HEK293T (cell line): ENCODE data around the gene PREX1.

Experiments used
- CTCF ChIA-PET: fragments of 350-600 bp; formaldehyde crosslinking; extraction: SDS; loops from one replicate; lab custom pipeline; 2021; ENCODE audit warnings: antibody characterized with exemption, inconsistent platforms; lab: Yijun Ruan, JAX
- POLR2A ChIA-PET: fragments of 350-600 bp; formaldehyde crosslinking; extraction: SDS; loops from one replicate; lab custom pipeline; 2020; ENCODE audit warnings: antibody characterized with exemption, inconsistent platforms; lab: Yijun Ruan, JAX
- DNase-seq: peaks from one replicate; pipeline ENCODE4 v3.0.0; 2012; ENCODE audit warnings: mixed read lengths; ENCODE audit errors: extremely low spot score
- ARNT ChIP-seq: fragments of 450-650 bp; IDR thresholded peaks from 2 replicates; pipeline ENCODE4 v1.6.1; 2017; ENCODE audit warnings: mild to moderate bottlenecking
- BHLHE40 ChIP-seq: fragments of 450-650 bp; IDR thresholded peaks from 2 replicates; pipeline ENCODE4 v1.6.1; 2016; ENCODE audit warnings: mild to moderate bottlenecking, moderate library complexity, borderline replicate concordance
- CTBP1 ChIP-seq: fragments of 450-650 bp; IDR thresholded peaks from 2 replicates; pipeline ENCODE4 v1.6.1; 2016; ENCODE audit warnings: borderline replicate concordance
- ELF4 ChIP-seq: fragments of 450-650 bp; IDR thresholded peaks from 2 replicates; pipeline ENCODE4 v1.6.1; 2017; ENCODE audit warnings: antibody characterized with exemption
- FOXA1 ChIP-seq: fragments of 450-650 bp; IDR thresholded peaks from 2 replicates; pipeline ENCODE4 v1.6.1; 2016; ENCODE audit warnings: mild to moderate bottlenecking
- FOXK2 ChIP-seq: fragments of 450-650 bp; IDR thresholded peaks from 2 replicates; pipeline ENCODE4 v1.6.1; 2016; ENCODE audit warnings: mild to moderate bottlenecking
- FOXM1 ChIP-seq: fragments of 450-650 bp; IDR thresholded peaks from 2 replicates; pipeline ENCODE4 v1.6.1; 2017; ENCODE audit warnings: mild to moderate bottlenecking, borderline replicate concordance
- HDGF ChIP-seq: fragments of 450-650 bp; IDR thresholded peaks from 2 replicates; pipeline ENCODE4 v1.6.1; 2017; ENCODE audit warnings: antibody characterized with exemption, borderline replicate concordance
- L3MBTL2 ChIP-seq: fragments of 450-650 bp; conservative IDR thresholded peaks from 2 replicates; pipeline ENCODE4 v1.6.1; 2016; ENCODE audit warnings: mild to moderate bottlenecking
- LEF1 ChIP-seq: fragments of 450-650 bp; IDR thresholded peaks from 2 replicates; pipeline ENCODE4 v1.6.1; 2017; ENCODE audit warnings: mild to moderate bottlenecking, borderline replicate concordance
- NFRKB ChIP-seq: fragments of 450-650 bp; IDR thresholded peaks from 2 replicates; pipeline ENCODE4 v1.6.1; 2016; ENCODE audit warnings: mild to moderate bottlenecking, moderate library complexity
- PKNOX1 ChIP-seq: fragments of 450-650 bp; IDR thresholded peaks from 2 replicates; pipeline ENCODE4 v1.6.1; 2016
- SP1 ChIP-seq: fragments of 450-650 bp; IDR thresholded peaks from 2 replicates; pipeline ENCODE4 v1.6.1; 2017
- SUZ12 ChIP-seq: fragments of 450-650 bp; IDR thresholded peaks from 2 replicates; pipeline ENCODE4 v1.6.1; 2016; ENCODE audit warnings: mild to moderate bottlenecking
- TARDBP ChIP-seq: fragments of 450-650 bp; IDR thresholded peaks from 2 replicates; pipeline ENCODE4 v1.6.1; 2016
- ZNF384 ChIP-seq: fragments of 450-650 bp; IDR thresholded peaks from 2 replicates; pipeline ENCODE4 v1.6.1; 2016

PREX1 gene

DNA sequence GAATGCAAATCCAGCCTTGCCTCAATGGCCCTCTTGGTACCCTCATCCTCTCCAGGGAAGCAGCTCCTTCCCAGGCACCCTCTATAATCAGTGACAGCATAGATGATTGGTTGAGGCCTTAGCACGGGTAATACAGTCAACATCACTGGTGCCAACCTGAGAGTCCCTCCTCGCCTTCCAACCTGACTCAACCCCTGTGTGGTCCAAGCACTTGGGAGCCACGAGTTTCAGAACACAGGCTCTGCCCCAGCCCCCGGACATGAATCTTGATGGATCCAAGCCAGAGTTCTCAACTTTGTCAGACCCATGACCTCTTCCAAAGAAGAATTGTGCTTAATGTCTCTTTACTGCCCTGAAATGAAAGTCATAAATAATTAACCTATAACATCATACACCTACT is 213.9 kb downstream of the PREX1 start:
- CTCF ChIA-PET, result no interaction called here
- DNase-seq, result no peak
- POLR2A ChIA-PET, result no interaction called here
- TF ChIP-seq BHLHE40 (no peak), TARDBP (no peak), FOXK2 (no peak)

- no peak for TF ChIP-seq FOXM1
- no peak for TF ChIP-seq ZNF384
- TF ChIP-seq NFRKB, result no peak
- TF ChIP-seq HDGF, result no peak
- TF ChIP-seq BHLHE40, result no peak
- TF ChIP-seq ARNT, result no peak
- TF ChIP-seq LEF1, result no peak
- TF ChIP-seq TARDBP, result no peak
- no peak for TF ChIP-seq FOXK2
- TF ChIP-seq PKNOX1, result no peak
- TF ChIP-seq L3MBTL2, result no peak
- no peak for TF ChIP-seq SP1
- no peak for TF ChIP-seq FOXA1
- no peak for TF ChIP-seq ELF4
- ChIA-PET POLR2A (no interaction called here), CTCF (no interaction called here)
- DNase-seq, result no peak
These were observed 215.5 kb downstream of the PREX1 start for GRCh38 chr20:48612335-48612734.

- POLR2A ChIA-PET, result no interaction called here
- no peak for TF ChIP-seq L3MBTL2
- TF ChIP-seq BHLHE40, result no peak
- TF ChIP-seq HDGF, result no peak
- no peak for TF ChIP-seq NFRKB
- no peak for TF ChIP-seq ZNF384
- TF ChIP-seq SP1, result no peak
- TF ChIP-seq SUZ12, result no peak
- TF ChIP-seq CTBP1, result no peak
- no peak for TF ChIP-seq FOXK2
- TF ChIP-seq TARDBP, result no peak
- no peak for TF ChIP-seq ELF4
- no peak for DNase-seq
- CTCF ChIA-PET, result no interaction called here
These were observed 216.8 kb downstream of the PREX1 start for GRCh38 chr20:48610996-48611395.

- ChIA-PET POLR2A (no interaction called here), CTCF (interaction anchor here (1.2 kb wide), 1 partner anchor 11 kb away, joined by 4 read pairs; no protein-coding TSS in a partner anchor)
- no peak for DNase-seq
- no peak for TF ChIP-seq FOXA1
- no peak for TF ChIP-seq SP1
- TF ChIP-seq ZNF384, result no peak
- TF ChIP-seq SUZ12, result no peak
- TF ChIP-seq ELF4, result no peak
- no peak for TF ChIP-seq TARDBP
- TF ChIP-seq LEF1, result no peak
- TF ChIP-seq HDGF, result no peak
- no peak for TF ChIP-seq CTBP1
- TF ChIP-seq FOXK2, result no peak
- no peak for TF ChIP-seq PKNOX1
- no peak for TF ChIP-seq BHLHE40
- TF ChIP-seq NFRKB, result no peak
- no peak for TF ChIP-seq ARNT
- no peak for TF ChIP-seq L3MBTL2
- no peak for TF ChIP-seq FOXM1
These were observed 218.3 kb downstream of the PREX1 start for GRCh38 chr20:48609491-48609978.

DNA sequence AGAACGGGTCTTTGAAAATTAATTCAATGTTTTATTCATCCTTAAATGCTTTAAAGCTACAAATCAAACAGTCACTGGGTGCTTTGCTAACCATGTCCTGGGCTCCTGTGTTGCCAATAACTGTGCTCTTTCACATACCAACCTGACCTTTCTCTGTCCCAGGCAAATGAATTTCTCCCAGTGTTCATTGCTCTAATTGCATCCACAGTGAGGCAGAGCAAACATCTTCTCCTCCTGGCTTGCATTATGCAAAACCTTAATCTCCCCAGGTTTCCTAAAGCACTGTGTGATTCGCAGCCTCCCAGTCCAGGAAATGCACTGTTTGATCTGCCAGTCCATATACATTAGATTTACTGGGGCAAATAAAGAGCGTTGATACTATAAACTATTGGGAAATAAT is 219.0 kb downstream of the PREX1 start:
- POLR2A ChIA-PET, result no interaction called here
- CTCF ChIA-PET, result interaction anchor here (1.2 kb wide), 1 partner anchor 12 kb away, joined by 4 read pairs; no protein-coding TSS in a partner anchor
- DNase-seq, result no peak

DNA sequence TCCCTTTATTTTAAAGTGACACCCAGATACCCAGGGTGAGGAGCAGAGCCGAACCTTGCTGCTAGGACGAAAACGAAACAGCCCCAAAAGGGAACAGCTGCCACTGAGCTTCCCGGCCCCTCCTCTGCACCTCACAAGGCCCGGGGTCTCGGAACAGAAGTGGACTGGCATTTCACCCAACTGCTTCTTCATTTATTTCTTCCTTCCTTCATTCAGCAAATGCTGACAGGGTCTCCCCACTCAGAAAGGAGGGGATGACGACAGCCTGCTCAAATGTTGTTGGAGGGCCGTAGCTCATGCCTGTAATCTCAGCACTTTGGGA is 220.3 kb downstream of the PREX1 start:
- TF ChIP-seq NFRKB, result no peak
- ChIA-PET POLR2A (no interaction called here), CTCF (no interaction called here)
- DNase-seq, result no peak

More for the DNA sequence above, 219.0 kb downstream of the PREX1 start:
- TF ChIP-seq SP1, result no peak
- no peak for TF ChIP-seq TARDBP
- TF ChIP-seq LEF1, result no peak
- TF ChIP-seq CTBP1, result no peak
- TF ChIP-seq HDGF, result no peak
- no peak for TF ChIP-seq FOXM1
- TF ChIP-seq FOXK2, result no peak

DNA sequence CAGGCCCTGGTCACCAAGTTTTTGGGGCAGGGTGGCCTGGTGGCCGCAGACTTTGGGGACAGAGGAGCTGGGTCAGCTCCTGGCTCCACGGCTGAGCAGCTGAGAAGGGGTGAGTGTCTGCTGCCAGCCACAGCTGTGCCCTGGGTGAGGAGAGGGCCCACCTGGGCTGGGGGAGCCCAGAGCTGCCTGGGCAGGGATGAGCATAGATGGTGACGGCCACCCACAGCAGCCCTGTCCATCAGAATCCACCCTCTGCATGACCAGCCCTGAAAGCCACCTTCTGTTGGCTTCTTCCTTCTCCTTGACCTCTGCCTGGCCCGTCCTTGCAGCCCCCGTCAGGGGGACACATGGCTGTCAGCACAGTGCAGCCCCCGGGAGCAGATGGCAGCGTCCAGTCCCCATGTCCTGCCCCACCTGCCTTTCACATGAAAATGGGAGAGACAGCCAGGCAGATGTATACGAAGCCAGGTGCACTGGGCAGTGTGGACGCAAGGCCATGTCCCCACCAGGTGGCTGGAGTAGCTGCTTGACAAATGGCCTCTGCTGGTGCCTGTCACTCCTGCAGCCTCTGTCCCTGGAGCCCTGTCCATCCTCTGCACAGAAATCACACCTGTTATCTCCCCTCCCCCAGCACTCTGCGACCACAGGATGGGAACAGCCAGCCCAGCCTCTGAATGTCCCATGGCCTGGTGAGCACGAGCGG is 220.8 kb downstream of the PREX1 start:
- POLR2A ChIA-PET, result no interaction called here
- DNase-seq, result no peak
- CTCF ChIA-PET, result no interaction called here

More for the DNA sequence above, 220.8 kb downstream of the PREX1 start:
- no peak for TF ChIP-seq TARDBP
- TF ChIP-seq NFRKB, result no peak
- no peak for TF ChIP-seq FOXM1
- TF ChIP-seq ZNF384, result no peak
- no peak for TF ChIP-seq CTBP1
- no peak for TF ChIP-seq ELF4
- TF ChIP-seq FOXA1, result no peak
- TF ChIP-seq L3MBTL2, result no peak
- TF ChIP-seq ARNT, result no peak
- TF ChIP-seq BHLHE40, result no peak
- TF ChIP-seq SP1, result no peak
- TF ChIP-seq SUZ12, result no peak
- no peak for TF ChIP-seq PKNOX1
